ENCODE results near the gene CRACR2A.

DNA sequence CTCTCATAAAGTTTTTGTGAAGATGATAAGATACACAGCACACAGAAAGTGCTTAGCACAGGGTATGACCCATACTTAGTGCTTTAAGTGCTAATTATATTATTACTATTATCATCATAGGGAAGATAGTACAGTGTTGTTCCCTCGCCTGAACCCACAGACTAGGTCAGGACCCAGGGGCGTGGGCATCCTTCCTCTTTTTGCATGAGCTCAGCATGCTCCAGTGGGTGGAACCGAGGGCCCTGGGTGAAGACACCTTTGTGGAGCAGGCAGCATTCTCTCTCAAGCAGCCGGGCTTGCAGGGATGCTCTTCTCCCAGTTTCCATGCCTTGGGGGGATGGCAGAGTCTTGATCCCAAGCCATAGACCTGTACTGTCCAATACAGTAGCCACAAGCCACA is 34.8 kb downstream of the CRACR2A start:
- TF ChIP-seq, protein P1, sequence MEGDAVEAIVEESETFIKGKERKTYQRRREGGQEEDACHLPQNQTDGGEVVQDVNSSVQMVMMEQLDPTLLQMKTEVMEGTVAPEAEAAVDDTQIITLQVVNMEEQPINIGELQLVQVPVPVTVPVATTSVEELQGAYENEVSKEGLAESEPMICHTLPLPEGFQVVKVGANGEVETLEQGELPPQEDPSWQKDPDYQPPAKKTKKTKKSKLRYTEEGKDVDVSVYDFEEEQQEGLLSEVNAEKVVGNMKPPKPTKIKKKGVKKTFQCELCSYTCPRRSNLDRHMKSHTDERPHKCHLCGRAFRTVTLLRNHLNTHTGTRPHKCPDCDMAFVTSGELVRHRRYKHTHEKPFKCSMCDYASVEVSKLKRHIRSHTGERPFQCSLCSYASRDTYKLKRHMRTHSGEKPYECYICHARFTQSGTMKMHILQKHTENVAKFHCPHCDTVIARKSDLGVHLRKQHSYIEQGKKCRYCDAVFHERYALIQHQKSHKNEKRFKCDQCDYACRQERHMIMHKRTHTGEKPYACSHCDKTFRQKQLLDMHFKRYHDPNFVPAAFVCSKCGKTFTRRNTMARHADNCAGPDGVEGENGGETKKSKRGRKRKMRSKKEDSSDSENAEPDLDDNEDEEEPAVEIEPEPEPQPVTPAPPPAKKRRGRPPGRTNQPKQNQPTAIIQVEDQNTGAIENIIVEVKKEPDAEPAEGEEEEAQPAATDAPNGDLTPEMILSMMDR (IDR thresholded peaks at IDR 0.05), result no peak
- TF ChIP-seq RAD21 (conservative IDR thresholded peaks at IDR 0.05 in 1 of 2, IDR thresholded peaks at IDR 0.05 in 1 of 2) (no peak), JUN (IDR thresholded peaks at IDR 0.05) (no peak), REST (IDR thresholded peaks at IDR 0.05) (no peak), ZSCAN20 (CRISPR knock-in tag; IDR thresholded peaks at IDR 0.05) (no peak), HOXA7 (CRISPR knock-in tag; IDR thresholded peaks at IDR 0.05) (no peak), POLR2A (IDR thresholded peaks at IDR 0.05; ENCODE audit: low read length) (no peak), HEYL (CRISPR knock-in tag; IDR thresholded peaks at IDR 0.05) (no peak), HDAC2 (IDR thresholded peaks at IDR 0.05) (no peak), EHMT2 (IDR thresholded peaks at IDR 0.05; ENCODE audit: low read depth) (no peak), HES2 (IDR thresholded peaks at IDR 0.05) (no peak), ZFP36 (IDR thresholded peaks at IDR 0.05; ENCODE audit: borderline replicate concordance, partially characterized antibody) (no peak)
- TF ChIP-seq, protein P2, sequence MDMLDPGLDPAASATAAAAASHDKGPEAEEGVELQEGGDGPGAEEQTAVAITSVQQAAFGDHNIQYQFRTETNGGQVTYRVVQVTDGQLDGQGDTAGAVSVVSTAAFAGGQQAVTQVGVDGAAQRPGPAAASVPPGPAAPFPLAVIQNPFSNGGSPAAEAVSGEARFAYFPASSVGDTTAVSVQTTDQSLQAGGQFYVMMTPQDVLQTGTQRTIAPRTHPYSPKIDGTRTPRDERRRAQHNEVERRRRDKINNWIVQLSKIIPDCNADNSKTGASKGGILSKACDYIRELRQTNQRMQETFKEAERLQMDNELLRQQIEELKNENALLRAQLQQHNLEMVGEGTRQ (IDR thresholded peaks at IDR 0.05), result no peak

Data from A549 (cell line).